SK-MEL-5 (cell line): ENCODE results near the gene CDK2. TPM values are rescaled to one million over a fixed set of nuclear protein-coding genes. Genes with fewer than 3 reads are reported as not detected.

ENCODE experiments used
- DNase-seq: peaks from one replicate; pipeline ENCODE4 v3.0.0-alpha.2; 2016; ENCODE audit warnings: low read depth, low spot score
- in situ Hi-C: cut with HindIII; loops from 2 replicates; pipeline ENCODE4 v1.10.0; 2016; ENCODE audit warnings: low sequenced_read_pairs, high pct_unique_total_duplicates, low pct_unique_long_range_greater_than_20kb
- total RNA-seq: library from RNA; depleted of rRNA; stranded (reverse); fragments of >200 nt; shearing (Covaris generic); gene quantifications from 2 replicates; pipeline ENCODE4 v1.2.3, GENCODE V29; 2014; rRNA removed

CDK2 gene
- total RNA-seq, 1 experiment from 2014 or later: 917 TPM

DNA sequence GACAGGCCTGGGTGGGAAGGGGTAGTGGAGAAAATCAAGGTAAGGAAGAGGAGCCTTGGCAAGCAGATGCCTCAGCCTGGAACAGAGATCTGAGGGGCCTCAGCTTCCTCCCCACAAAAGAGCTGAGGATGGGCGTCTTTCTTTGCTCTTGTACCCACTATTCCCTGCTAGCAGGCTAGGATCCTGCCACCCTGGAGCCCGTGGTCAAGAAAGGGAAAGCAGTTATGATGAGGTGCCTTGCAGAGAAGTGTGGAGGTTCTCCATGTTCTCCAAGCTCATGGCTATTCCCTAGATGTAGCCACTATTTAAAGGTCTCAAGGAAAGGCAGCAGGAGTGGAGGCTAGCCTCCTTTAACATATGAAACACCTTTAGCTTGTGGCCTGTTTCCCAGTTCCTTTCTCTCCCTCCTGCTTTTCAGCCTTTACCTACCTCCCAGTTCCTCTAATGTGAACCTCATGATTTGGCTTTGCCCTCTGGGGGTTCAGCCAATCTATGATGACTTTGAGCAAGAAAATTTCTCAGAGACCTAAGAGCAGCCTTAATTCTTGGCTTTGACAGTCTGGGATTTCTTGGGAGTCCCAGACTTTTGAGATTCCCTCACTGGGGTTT is 55.4 kb downstream of the CDK2 start:
- DNase-seq: no peak
- in situ Hi-C loops: no loop called here

Other genes starting within 250 kb of the CDK2 start
- 2.3 and 3.0 TPM in 2 replicates for gene RDH5, start 246.4 kb upstream of the CDK2 start, total RNA-seq
- gene CD63, start 237.8 kb upstream of the CDK2 start, total RNA-seq: 3,613 and 3,895 TPM in 2 replicates
- 12.1 and 15.0 TPM in 2 replicates for gene GDF11, start 223.7 kb upstream of the CDK2 start, total RNA-seq
- gene SARNP, start 149.1 kb upstream of the CDK2 start, total RNA-seq: 60.0 and 69.4 TPM in 2 replicates
- gene ORMDL2, start 148.8 kb upstream of the CDK2 start, total RNA-seq: 51.7 and 52.2 TPM in 2 replicates
- gene DNAJC14, start 137.2 kb upstream of the CDK2 start, total RNA-seq: 51.4 and 51.9 TPM in 2 replicates
- not detected in 2 replicates for gene MMP19, start 123.9 kb upstream of the CDK2 start, total RNA-seq
- gene PYM1, start 38.9 kb upstream of the CDK2 start, total RNA-seq: 21.1 and 29.2 TPM in 2 replicates
- gene DGKA, start 35.7 kb upstream of the CDK2 start, total RNA-seq: 5.7 and 6.9 TPM in 2 replicates
- 10,199 and 10,765 TPM in 2 replicates for gene PMEL, start 788 bp upstream of the CDK2 start, total RNA-seq
- gene RAB5B, start 7.2 kb downstream of the CDK2 start, total RNA-seq: 169 and 175 TPM in 2 replicates
- gene SUOX, start 30.4 kb downstream of the CDK2 start, total RNA-seq: 11.2 and 16.1 TPM in 2 replicates
- 0.79 and 1.1 TPM in 2 replicates for gene IKZF4, start 54.2 kb downstream of the CDK2 start, total RNA-seq
- gene RPS26, start 75.1 kb downstream of the CDK2 start, total RNA-seq: 372 and 394 TPM in 2 replicates
- gene ERBB3, start 113.3 kb downstream of the CDK2 start, total RNA-seq: 114 and 125 TPM in 2 replicates
- gene PA2G4, start 137.7 kb downstream of the CDK2 start, total RNA-seq: 473 and 487 TPM in 2 replicates
- 5,360 and 5,858 TPM in 2 replicates for gene RPL41, start 149.8 kb downstream of the CDK2 start, total RNA-seq
- 5.6 and 7.3 TPM in 2 replicates for gene ZC3H10, start 151.4 kb downstream of the CDK2 start, total RNA-seq
- 90.9 and 100 TPM in 2 replicates for gene ESYT1, start 161.4 kb downstream of the CDK2 start, total RNA-seq
- 63.2 and 66.0 TPM in 2 replicates for gene MYL6B, start 185.8 kb downstream of the CDK2 start, total RNA-seq
- gene MYL6, start 191.5 kb downstream of the CDK2 start, total RNA-seq: 483 and 574 TPM in 2 replicates
- 20.9 and 39.0 TPM in 2 replicates for gene SMARCC2, start 222.7 kb downstream of the CDK2 start, total RNA-seq